Inflammatory macrophage (primary cell): ENCODE measurements around the gene OR2B2.
A peak's percentile ranks its signal among the peaks of the same experiment; 100 is the strongest.

Experiments used
- DNase-seq, 2 donors: peaks; one replicate each; pipeline ENCODE4 v3.0.0-alpha.2; 2020 to 2022

The OR2B2 gene

GRCh38 chr6:27893059-27893835, 18.9 kb downstream of the OR2B2 start:
- peak; percentile 95 to 98 for DNase-seq

GRCh38 chr6:27892649-27893058, 19.5 kb downstream of the OR2B2 start:
- DNase-seq: no peak

GRCh38 chr6:27891320-27891875, 20.8 kb downstream of the OR2B2 start:
- DNase-seq: no peak

- peak; percentile 75 to 89 for DNase-seq
Observed at GRCh38 chr6:27890445-27891319, 21.5 kb downstream of the OR2B2 start.

DNA sequence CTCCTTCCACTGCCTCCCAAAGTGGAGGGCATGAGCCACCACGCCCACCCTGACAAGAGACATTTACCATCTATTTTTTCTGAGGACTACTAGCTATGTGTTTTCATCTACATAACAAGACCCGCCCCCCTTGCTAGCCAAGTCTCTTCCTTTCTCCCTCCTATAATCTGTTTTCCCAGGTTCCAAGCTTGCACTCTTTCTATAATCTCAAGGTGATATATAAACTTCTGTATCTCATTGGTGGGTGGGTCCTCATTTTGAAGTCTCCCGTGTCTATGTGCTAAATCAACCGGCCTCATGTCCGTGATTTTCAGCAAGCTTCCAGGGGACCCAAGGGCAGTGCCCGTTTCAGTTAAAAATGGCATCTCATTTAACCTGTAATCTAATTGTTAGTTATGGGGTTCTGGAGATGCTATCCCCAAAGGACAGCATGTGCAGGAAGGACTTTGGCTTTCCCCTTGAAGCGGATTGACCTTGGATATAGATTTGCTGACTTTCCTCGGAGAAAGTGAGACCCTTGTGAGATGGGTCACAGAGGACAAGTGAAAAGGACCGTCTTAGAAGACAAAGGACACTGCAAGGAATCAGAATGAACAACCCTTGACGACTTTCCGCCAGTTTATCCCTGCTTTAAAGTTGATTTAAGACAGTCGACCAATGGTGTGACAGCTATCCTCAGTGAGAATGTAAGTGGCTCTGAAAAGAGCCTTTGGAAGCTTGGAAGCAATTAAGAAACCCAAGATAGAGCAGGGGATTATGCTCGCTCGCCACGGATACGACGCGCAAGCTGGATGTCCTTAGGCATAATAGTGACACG, 22.4 kb downstream of the OR2B2 start:
- DNase-seq: no peak

DNA sequence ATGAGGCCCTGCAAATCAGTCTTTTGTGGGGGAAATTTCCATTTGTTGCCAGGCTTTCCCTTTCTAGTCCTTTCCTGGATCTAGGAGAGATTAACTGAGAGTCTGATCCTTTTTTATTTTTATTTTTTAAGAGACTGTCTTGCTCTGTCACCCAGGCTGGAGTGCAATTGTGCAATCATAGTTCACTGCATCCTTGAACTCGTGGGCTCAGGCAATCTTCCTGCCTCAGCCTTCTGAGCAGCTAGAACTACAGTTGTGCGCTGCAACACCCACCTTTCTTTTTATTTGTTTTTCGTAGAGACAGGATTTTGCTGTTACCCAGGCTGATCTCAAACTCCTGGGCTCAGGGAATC, 22.9 kb downstream of the OR2B2 start:
- peak in 1 of 2 donors; percentile 10 for DNase-seq

DNA sequence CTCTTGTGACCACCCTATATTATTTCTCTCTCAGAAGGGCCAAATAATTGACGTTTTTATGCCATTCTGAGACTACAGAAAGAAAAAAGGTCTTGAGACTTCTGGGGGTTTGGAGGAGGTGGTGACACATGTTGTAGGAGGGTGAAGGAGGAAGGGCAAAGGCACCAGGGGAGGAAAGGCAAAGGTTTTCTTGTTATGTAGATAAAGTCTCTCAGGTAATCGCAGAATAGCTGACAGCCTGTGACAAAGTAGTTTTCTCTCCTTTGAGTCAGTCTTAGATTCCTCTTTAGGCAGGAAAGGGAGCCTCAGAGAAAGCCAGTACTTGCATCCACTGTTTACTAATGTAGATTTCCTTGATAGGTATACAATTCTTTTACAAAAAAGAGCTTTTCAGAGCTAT, 23.6 kb downstream of the OR2B2 start:
- no peak for DNase-seq

GRCh38 chr6:27886073-27886472, 26.1 kb downstream of the OR2B2 start:
- no peak for DNase-seq

DNA sequence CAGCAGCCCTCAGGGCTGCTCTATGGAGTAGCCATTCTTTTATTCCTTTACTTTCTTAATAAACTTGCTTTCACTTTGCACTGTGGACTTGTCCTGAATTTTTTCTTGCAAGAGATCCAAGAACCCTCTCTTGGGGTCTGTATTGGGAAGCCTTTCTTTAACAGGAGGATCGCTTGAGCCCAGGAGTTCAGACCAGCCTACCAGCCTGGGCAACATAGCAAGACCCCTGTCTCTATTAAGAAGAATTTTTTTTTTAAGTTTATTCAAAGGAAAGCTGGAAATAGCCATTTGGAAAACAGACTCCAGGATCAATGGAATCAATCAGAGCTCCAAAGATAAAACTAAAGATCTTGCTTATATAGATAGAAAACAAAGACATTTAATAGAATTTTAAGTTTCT, 29.1 kb downstream of the OR2B2 start:
- DNase-seq: no peak

- no peak for DNase-seq
Observed at GRCh38 chr6:27882624-27883023, 29.6 kb downstream of the OR2B2 start.

DNA sequence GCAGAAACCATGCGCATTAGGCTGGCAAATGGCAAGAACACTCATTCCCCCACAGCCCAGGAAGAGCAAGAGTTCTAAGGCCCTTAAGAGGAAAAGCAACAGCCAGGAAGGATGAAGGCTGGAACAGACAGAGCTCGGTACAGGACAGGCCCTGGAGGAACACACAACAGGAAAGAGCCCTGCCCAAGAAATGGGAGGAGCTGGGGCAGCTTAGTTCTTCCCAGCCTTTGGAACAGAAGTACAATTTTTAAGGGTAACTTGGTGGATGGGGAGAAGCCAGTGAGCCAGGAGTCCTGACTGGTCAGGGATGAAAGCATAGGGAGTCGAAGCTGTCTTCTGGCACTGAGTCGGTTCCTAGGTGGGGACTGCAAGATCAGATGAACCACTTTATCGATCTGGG, 32.4 kb downstream of the OR2B2 start:
- DNase-seq: no peak

DNA sequence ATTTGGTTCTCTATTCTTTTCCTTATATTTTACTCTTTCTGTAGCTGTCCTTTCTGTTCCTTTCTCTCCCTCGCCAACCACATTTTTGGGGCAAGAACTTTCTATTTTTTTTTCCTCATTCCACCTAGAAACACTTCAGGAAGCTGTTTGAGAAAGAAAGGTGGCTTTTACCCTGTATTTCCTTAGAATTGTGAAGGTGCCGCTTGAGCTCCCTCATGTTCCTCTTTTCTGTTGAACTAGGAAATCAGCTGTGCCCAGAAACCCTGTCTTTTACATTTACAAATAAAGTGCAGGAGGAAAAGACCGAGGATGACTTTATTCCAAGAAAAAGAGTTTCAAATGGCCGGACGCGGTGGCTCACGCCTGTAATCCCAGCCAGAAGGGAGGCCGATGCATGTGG, 38.2 kb downstream of the OR2B2 start:
- no peak for DNase-seq

DNA sequence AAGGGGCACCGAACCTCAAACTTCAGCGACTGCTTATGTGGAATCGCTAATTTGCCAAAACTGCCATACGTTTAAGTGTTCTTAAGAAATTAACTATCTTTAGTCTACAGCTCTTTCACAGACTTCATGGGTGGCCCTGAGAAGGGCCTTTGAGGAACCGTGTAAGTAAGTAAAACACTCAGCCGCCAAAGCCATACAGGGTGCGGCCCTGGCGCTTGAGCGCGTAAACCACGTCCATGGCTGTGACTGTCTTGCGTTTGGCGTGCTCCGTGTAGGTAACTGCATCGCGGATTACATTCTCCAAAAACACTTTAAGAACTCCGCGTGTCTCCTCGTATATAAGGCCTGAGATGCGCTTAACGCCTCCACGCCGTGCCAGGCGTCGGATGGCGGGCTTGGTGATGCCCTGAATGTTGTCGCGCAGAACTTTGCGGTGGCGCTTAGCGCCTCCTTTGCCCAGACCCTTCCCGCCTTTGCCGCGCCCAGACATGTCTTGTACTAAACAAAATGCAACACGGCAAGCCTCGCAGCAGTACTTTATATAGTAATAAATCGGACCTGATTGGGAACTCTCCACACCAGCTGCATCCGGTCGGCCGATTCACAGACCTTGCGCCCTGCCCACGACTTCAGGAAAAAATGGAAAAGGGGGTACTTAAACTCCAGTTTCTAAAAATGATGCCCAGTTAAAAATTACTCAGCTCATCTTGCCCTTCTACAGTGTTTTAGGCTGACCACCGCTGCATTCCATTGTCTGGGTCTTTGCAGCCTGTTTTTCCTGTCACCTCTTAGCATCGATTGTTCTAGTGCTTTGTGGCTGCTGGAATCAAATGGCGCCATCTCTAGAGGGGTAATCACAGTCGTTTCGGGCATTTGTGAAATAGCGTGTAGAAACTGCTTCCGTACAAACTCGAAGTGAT, 38.9 kb downstream of the OR2B2 start:
- peak; percentile 56 to 85 for DNase-seq

- no peak for DNase-seq
Observed at GRCh38 chr6:27872642-27873020, 39.6 kb downstream of the OR2B2 start.

- peak; percentile 96 to 99 for DNase-seq
Observed at GRCh38 chr6:27871924-27872638, 40.1 kb downstream of the OR2B2 start.

DNA sequence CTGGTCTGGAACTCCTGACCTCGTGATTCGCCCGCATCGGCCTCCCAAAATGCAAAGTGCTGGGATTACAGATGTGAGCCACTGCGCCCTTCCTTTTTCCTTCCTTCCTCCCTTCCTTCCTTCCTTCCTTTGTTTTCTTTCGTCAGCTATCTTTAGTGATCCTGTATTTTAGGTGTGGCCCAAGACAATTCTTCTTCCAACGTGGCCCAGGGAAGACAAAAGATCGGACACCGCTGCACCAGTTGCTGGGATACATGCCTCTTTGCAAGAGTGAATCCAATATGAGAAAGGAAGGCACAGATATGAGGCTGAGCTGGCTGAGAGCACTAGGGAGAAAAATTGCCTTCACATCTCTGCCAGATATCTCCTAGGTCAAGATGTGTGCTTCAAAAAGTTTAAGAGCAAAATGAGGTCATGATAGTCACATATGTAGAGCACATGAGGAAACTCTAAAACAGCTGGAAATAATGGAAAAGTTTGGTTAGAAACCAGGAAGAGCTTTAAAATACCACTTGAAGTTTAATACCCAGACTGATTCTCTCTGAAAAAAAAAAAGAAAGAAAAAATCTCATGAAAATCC, 41.8 kb downstream of the OR2B2 start:
- no peak for DNase-seq

- no peak for DNase-seq
Observed at GRCh38 chr6:27868311-27868710, 43.9 kb downstream of the OR2B2 start.

DNA sequence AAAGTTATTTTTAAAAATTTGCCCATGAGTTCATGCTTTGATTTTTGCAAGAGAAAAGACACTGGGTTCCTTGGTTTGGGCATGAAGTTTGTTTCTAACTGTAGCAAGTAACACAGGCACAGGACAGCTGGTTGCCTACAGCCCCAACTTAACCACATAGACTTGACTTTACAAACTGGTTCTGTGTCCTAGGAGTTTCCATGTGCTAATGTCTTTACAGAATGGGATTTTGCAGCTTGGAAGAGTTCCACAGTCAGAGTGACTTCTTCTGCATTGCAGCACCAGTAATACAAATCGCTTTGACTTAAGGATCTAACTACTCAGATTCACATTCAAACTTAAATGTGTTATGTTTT, 44.3 kb downstream of the OR2B2 start:
- no peak for DNase-seq

DNA sequence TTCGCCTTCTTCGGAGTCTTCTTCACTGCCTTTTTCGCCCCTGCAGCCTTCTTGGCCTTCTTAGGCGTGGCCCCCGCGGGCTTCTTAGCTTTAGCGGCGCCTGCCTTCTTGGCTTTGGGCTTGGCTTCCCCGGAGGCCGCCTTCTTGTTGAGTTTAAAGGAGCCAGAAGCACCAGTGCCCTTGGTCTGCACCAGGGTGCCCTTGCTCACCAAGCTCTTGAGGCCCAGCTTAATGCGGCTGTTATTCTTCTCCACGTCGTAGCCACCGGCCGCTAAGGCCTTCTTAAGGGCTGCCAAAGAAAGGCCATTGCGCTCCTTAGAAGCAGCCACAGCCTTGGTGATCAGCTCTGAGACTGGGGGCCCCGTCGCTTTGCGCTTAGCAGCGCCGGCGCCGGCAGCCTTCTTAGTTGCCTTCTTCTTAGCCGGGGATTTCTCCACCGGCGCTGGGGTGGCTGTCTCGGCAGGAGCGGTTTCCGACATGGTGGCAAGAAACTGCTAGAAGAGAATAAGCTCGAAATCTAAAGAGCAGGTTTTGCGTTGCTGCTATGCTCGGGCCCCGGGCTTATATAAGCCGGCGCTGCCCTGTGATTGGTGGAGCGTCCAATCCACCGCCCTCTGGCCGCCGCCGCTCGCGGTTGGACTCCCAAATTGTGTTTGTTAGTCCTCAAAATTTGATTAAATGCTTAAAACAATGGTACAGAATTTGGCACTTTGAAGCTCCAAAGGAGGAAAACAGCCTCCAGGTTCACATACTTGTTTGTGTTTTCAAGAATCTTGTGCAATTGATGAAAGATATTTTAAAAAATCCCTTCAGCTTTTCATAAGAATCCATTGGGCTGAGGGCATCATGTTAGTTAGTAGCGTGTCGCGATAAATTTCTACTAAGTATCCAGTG, 44.9 kb downstream of the OR2B2 start:
- peak; percentile 72 to 81 for DNase-seq
